ENCODE results near the gene NPC1L1. TPM values are rescaled to one million over a fixed set of nuclear protein-coding genes. Genes with fewer than 3 reads are reported as not detected.

Gene NPC1L1
- polyA plus RNA-seq, 1 donor (not counting 4 experiments of a cell fraction or from before 2014, with no cell fraction given) = 0.01 TPM

DNA sequence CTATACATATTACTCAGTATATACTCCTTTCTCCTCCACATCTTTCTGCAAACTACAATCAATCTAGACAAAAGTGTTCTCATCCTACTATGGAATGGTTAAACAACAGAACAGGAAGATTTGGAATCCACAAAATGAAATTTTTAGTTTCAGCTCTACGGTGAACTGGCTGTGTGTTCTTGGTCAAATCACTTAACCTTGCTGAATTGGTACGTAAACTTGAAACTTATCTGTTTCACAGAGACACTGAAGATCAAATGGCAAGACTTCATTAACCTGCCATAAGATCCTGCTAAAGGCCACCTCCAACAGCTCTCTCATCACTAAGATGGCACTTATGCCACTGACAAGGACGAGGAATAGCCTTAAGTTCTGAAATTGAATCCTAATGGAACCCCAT, 52.2 kb downstream of the NPC1L1 start:
- H3K4me1 ChIP-seq (ENCODE audit: control insufficient read depth, extremely low read depth, insufficient read depth, low read length) = peaks cover 19% of the 10 kb centered on the region
- no peak overlapping the region for H2AFZ ChIP-seq (ENCODE audit: control insufficient read depth, low read length)
- DNase-seq (ENCODE audit: low read depth, low spot score) (no peak), FAIRE-seq (no peak)
- H3K36me3 ChIP-seq (ENCODE audit: control insufficient read depth in 2 of 2, extremely low read depth in 1 of 2, insufficient read depth in 2 of 2, low read length in 2 of 2) = peaks cover 6 to 13% of the 10 kb centered on the region in 2 experiments
- H3K9ac ChIP-seq (ENCODE audit: control insufficient read depth, extremely low read depth, insufficient read depth, low read length) = peak overlapping the region; percentile 96
- dilution Hi-C loops (cut with MboI; ENCODE audit: extremely low pct_ligation_motif_present, low sequenced_read_pairs) = no loop called here
- TF ChIP-seq EZH2 (IDR thresholded peaks at IDR 0.05; ENCODE audit: low read length) (no peak), CTCF (optimal IDR thresholded peaks at IDR 0.05 in 1 of 3, IDR thresholded peaks at IDR 0.05 in 1 of 3, conservative IDR thresholded peaks at IDR 0.05 in 1 of 3; ENCODE audit: extremely low read depth in 1 of 3, insufficient read depth in 2 of 3, low read length in 3 of 3) (no peak)
- no peaks in the 10 kb centered on the region for H3K9me3 ChIP-seq (ENCODE audit: control insufficient read depth, low read depth, low read length)
- no peak overlapping the region for H3K27ac ChIP-seq (ENCODE audit: control insufficient read depth, insufficient read depth, low read length)
- H4K20me1 ChIP-seq (ENCODE audit: control insufficient read depth, extremely low read depth, insufficient read depth, low read length) = no peaks in the 10 kb centered on the region
- no peaks in the 10 kb centered on the region for H3K27me3 ChIP-seq (ENCODE audit: control insufficient read depth, extremely low read depth, insufficient read depth, low read length)
- H3K79me2 ChIP-seq (ENCODE audit: control insufficient read depth, insufficient read depth, low read length) = peaks cover 60% of the 10 kb centered on the region
- H3K4me2 ChIP-seq (ENCODE audit: control insufficient read depth, extremely low read depth, insufficient read depth, low read depth, low read length) = peak overlapping the region; percentile 90
- H3K9me1 ChIP-seq (ENCODE audit: control insufficient read depth, extremely low read depth, insufficient read depth, low read length) = no peaks in the 10 kb centered on the region
- peak overlapping the region; percentile 74 to 87 (median 85) for H3K4me3 ChIP-seq (ENCODE audit: control insufficient read depth in 2 of 3, extremely low read depth in 1 of 3, insufficient read depth in 2 of 3, low read depth in 1 of 3, low read length in 3 of 3)

DNA sequence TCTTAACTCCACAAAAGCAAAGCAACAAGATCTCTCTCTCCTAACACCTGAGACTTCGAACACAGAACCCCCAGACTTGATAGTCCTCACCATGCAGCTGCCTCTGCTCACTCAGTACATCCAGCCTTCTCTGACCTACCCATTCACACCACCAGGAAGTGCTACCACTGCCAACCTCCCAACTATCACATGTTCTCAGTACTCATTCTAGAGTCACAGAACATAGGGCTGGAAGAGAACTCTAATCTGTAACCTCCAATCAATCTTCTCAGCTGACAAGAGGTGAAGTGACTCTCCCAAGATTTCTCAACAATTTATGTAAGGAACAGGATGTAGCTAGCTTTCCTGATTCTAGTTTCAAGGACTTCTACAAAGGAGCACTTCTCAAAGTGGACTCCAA, 54.4 kb downstream of the NPC1L1 start:
- no peak overlapping the region for H3K4me3 ChIP-seq (ENCODE audit: control insufficient read depth in 2 of 3, extremely low read depth in 1 of 3, insufficient read depth in 2 of 3, low read depth in 1 of 3, low read length in 3 of 3)
- no peaks in the 10 kb centered on the region for H3K9me1 ChIP-seq (ENCODE audit: control insufficient read depth, extremely low read depth, insufficient read depth, low read length)
- peaks cover 14 to 20% of the 10 kb centered on the region in 2 experiments for H3K36me3 ChIP-seq (ENCODE audit: control insufficient read depth in 2 of 2, extremely low read depth in 1 of 2, insufficient read depth in 2 of 2, low read length in 2 of 2)
- no peaks in the 10 kb centered on the region for H4K20me1 ChIP-seq (ENCODE audit: control insufficient read depth, extremely low read depth, insufficient read depth, low read length)
- DNase-seq (ENCODE audit: low read depth, low spot score) (peak; percentile 7), FAIRE-seq (no peak)
- no peak overlapping the region for H3K27ac ChIP-seq (ENCODE audit: control insufficient read depth, insufficient read depth, low read length)
- peak in 1 of 3 experiments; percentile 32 for TF ChIP-seq CTCF (optimal IDR thresholded peaks at IDR 0.05 in 1 of 3, IDR thresholded peaks at IDR 0.05 in 1 of 3, conservative IDR thresholded peaks at IDR 0.05 in 1 of 3; ENCODE audit: extremely low read depth in 1 of 3, insufficient read depth in 2 of 3, low read length in 3 of 3)
- no peak for TF ChIP-seq EZH2 (IDR thresholded peaks at IDR 0.05; ENCODE audit: low read length)
- no peak overlapping the region for H2AFZ ChIP-seq (ENCODE audit: control insufficient read depth, low read length)
- dilution Hi-C loops (cut with MboI; ENCODE audit: extremely low pct_ligation_motif_present, low sequenced_read_pairs) = no loop called here
- H3K4me2 ChIP-seq (ENCODE audit: control insufficient read depth, extremely low read depth, insufficient read depth, low read depth, low read length) = no peak overlapping the region
- H3K4me1 ChIP-seq (ENCODE audit: control insufficient read depth, extremely low read depth, insufficient read depth, low read length) = peaks cover 19% of the 10 kb centered on the region
- H3K79me2 ChIP-seq (ENCODE audit: control insufficient read depth, insufficient read depth, low read length) = peaks cover 71% of the 10 kb centered on the region
- no peaks in the 10 kb centered on the region for H3K9me3 ChIP-seq (ENCODE audit: control insufficient read depth, low read depth, low read length)
- no peaks in the 10 kb centered on the region for H3K27me3 ChIP-seq (ENCODE audit: control insufficient read depth, extremely low read depth, insufficient read depth, low read length)
- no peak overlapping the region for H3K9ac ChIP-seq (ENCODE audit: control insufficient read depth, extremely low read depth, insufficient read depth, low read length)

Measured in keratinocyte (primary cell).